Daoy (cell line): ENCODE results near the gene ACBD6. TPM values are rescaled to one million over a fixed set of nuclear protein-coding genes. Genes with fewer than 3 reads are reported as not detected.
"Not testable (repeated sequence)": the region's sequence is repeated elsewhere in the genome, so short reads cannot be mapped to it uniquely, and the experiment has no call there.

ENCODE experiments used
- DNase-seq: peaks from one replicate; pipeline ENCODE4 v3.0.0-alpha.2; 2015; ENCODE audit warnings: low read depth
- total RNA-seq: library from RNA; depleted of rRNA; stranded (reverse); fragments of >200 nt; shearing (Covaris generic); gene quantifications from 2 replicates; pipeline ENCODE4 v1.2.3, GENCODE V29; 2014; rRNA removed

ACBD6 gene
- 58.7 and 71.8 TPM in 2 replicates for total RNA-seq

GRCh38 chr1:180502361-180503279 is at the start of gene ACBD6:
Gene ACBD6, minus strand, starts transcription at chr1:180502577. Its CDS starts 311 bp downstream, at chr1:180502266.
- peak; percentile 89 for DNase-seq

- no peak for DNase-seq
These were observed 49.6 kb upstream of the ACBD6 start for GRCh38 chr1:180551997-180552396.

- DNase-seq = no peak
These were observed 47.9 kb upstream of the ACBD6 start for GRCh38 chr1:180550241-180550640.

- DNase-seq = not testable (repeated sequence)
These were observed 47.4 kb upstream of the ACBD6 start for GRCh38 chr1:180549770-180550169.

GRCh38 chr1:180548686-180549317 is 46.4 kb upstream of the ACBD6 start:
- DNase-seq = no peak

GRCh38 chr1:180545991-180546390 is 43.6 kb upstream of the ACBD6 start:
- DNase-seq = no peak

GRCh38 chr1:180544050-180544449 is 41.7 kb upstream of the ACBD6 start:
- no peak for DNase-seq

- DNase-seq = no peak
These were observed 40.4 kb upstream of the ACBD6 start for GRCh38 chr1:180542838-180543145.

- no peak for DNase-seq
These were observed 39.9 kb upstream of the ACBD6 start for GRCh38 chr1:180542113-180542837.

- peak; percentile 32 for DNase-seq
These were observed 38.6 kb upstream of the ACBD6 start for GRCh38 chr1:180540697-180541594.

- DNase-seq = no peak
These were observed 36.8 kb upstream of the ACBD6 start for GRCh38 chr1:180539136-180539535.

GRCh38 chr1:180536821-180537372 is 34.5 kb upstream of the ACBD6 start:
- no peak for DNase-seq

GRCh38 chr1:180535418-180535999 is 33.1 kb upstream of the ACBD6 start:
- DNase-seq = no peak

- DNase-seq = no peak
These were observed 31.8 kb upstream of the ACBD6 start for GRCh38 chr1:180534214-180534613.

- peak; percentile 71 for DNase-seq
These were observed 31.1 kb upstream of the ACBD6 start for GRCh38 chr1:180533266-180533987.

- no peak for DNase-seq
These were observed 30.5 kb upstream of the ACBD6 start for GRCh38 chr1:180532854-180533253.

- peak; percentile 85 for DNase-seq
These were observed 28.1 kb upstream of the ACBD6 start for GRCh38 chr1:180530501-180530900.

- no peak for DNase-seq
These were observed 26.6 kb upstream of the ACBD6 start for GRCh38 chr1:180528868-180529470.

GRCh38 chr1:180527101-180527669 is 24.8 kb upstream of the ACBD6 start:
- DNase-seq = peak; percentile 60
